K562 (cell line): ENCODE data around the gene SLC2A6. TPM values are rescaled to one million over a fixed set of nuclear protein-coding genes. Genes with fewer than 3 reads are reported as not detected.
A peak's percentile ranks its signal among the peaks of the same experiment; 100 is the strongest.

ENCODE experiments used
- AFF1 ChIP-seq, 2 experiments: fragments of 450-650 bp; IDR thresholded peaks; 2 replicates each; pipeline ENCODE4 v1.6.1; 2018; ENCODE audit warnings: mild to moderate bottlenecking in 2 of 2, low read depth in 1 of 2; ENCODE audit not compliant: partially characterized antibody in 2 of 2
- CHD1 ChIP-seq: fragments of 200-600 bp; sonication (generic); IDR thresholded peaks from one replicate; pipeline ENCODE4 v1.6.1; 2012; ENCODE audit warnings: mild to moderate bottlenecking, moderate library complexity, low read length, inconsistent platforms
- CTCF ChIP-seq, 3 experiments: IDR thresholded peaks in 2 of 3; conservative IDR thresholded peaks in 1 of 3; 2 replicates each; pipeline ENCODE4 v1.5.1; 2011 to 2012; ENCODE audit warnings: low read length in 3 of 3, mild to moderate bottlenecking in 3 of 3, control low read depth in 2 of 3, improper control_type of control experiment in 1 of 3, inconsistent platforms in 1 of 3, low read depth in 1 of 3, mixed read lengths in 1 of 3, moderate library complexity in 1 of 3; ENCODE audit not compliant: insufficient read depth in 2 of 3
- DNMT1 ChIP-seq: fragments of 450-650 bp; IDR thresholded peaks from 2 replicates; pipeline ENCODE4 v1.6.1; 2016; ENCODE audit warnings: antibody characterized with exemption, mild to moderate bottlenecking
- HNRNPH1 ChIP-seq: fragments of 200-400 bp; formaldehyde crosslinking; optimal IDR thresholded peaks from 2 replicates; pipeline ENCODE3; 2017; ENCODE audit warnings: low read depth, mild to moderate bottlenecking, low read length, moderate library complexity
- JUND ChIP-seq, 2 experiments: IDR thresholded peaks; 2 replicates in 1 of 2; 3 replicates in 1 of 2; pipeline ENCODE4 v1.6.1; 2011; ENCODE audit warnings: borderline replicate concordance in 2 of 2, low read depth in 2 of 2, low read length in 2 of 2, improper control_type of control experiment in 1 of 2, missing biosample characterization in 1 of 2, missing genetic modification characterization in 1 of 2, missing genetic modification reagents in 1 of 2
- MCM7 ChIP-seq, 2 experiments: fragments of 450-650 bp; IDR thresholded peaks; 2 replicates each; pipeline ENCODE4 v1.6.1; 2016 to 2018
- MXI1 ChIP-seq: IDR thresholded peaks from 2 replicates; pipeline ENCODE4 v1.6.1; 2011; ENCODE audit warnings: low read depth, mild to moderate bottlenecking, improper control_type of control experiment, low read length
- NCOA4 ChIP-seq: fragments of 450-650 bp; IDR thresholded peaks from 2 replicates; pipeline ENCODE4 v1.6.1; 2018; ENCODE audit warnings: mild to moderate bottlenecking; ENCODE audit not compliant: partially characterized antibody
- POLR2AphosphoS2 ChIP-seq: IDR thresholded peaks from 2 replicates; pipeline ENCODE4 v1.6.1; 2012; ENCODE audit warnings: low read length, improper control_type of control experiment
- POLR2G ChIP-seq: fragments of 200-400 bp; formaldehyde crosslinking; IDR thresholded peaks from 2 replicates; pipeline ENCODE4 v1.6.1; 2017; ENCODE audit warnings: low read depth, mild to moderate bottlenecking, antibody characterized with exemption, low read length, moderate library complexity
- RNF2 ChIP-seq: sonication (generic); IDR thresholded peaks from 2 replicates; pipeline ENCODE4 v1.6.1; 2016
- SIRT6 ChIP-seq: IDR thresholded peaks from one replicate; pipeline ENCODE4 v1.6.1; 2012; ENCODE audit warnings: low read depth, mild to moderate bottlenecking, control low read depth, inconsistent platforms, low read length, moderate library complexity
- TFAP4 ChIP-seq: sonication (generic); formaldehyde crosslinking; IDR thresholded peaks from 2 replicates; pipeline ENCODE4 v1.8.0; 2022; ENCODE audit warnings: missing genetic modification reagents, mild to moderate bottlenecking, moderate library complexity, borderline replicate concordance
- ZNF165 ChIP-seq: fragments of 250-450 bp; sonication (Bioruptor Pico); IDR thresholded peaks from 2 replicates; pipeline ENCODE4 v1.4.0; 2020; ENCODE audit warnings: borderline replicate concordance
- polyA plus RNA-seq, 8 experiments: library from polyadenylated mRNA; depleted of rRNA in 4 of 8; stranded (reverse) in 5 of 8; unstranded in 3 of 8; fragments of >200 nt; fragmentation: Nextera tagmentation in 2 of 8; fragmentation: Illumina TruSeq in 1 of 8; extraction: Ambion mirVana in 2 of 8; extraction: Trizol in 1 of 8; gene quantifications; 2 replicates each; pipeline versions ENCODE4 v1.2.1 to v1.2.3, GENCODE V29; 2011 to 2014; ENCODE audit warnings: inconsistent platforms in 1 of 8, missing spikeins in 1 of 8
- total RNA-seq, 7 experiments: library from RNA; depleted of rRNA in 6 of 7; stranded (reverse); fragments of >200 nt in 6 of 7; fragmentation: Illumina TruSeq in 2 of 7; extraction: Trizol in 2 of 7; gene quantifications; 2 replicates each; pipeline versions ENCODE4 v1.2.1 to v1.2.3, GENCODE V29; 2011 to 2021; ENCODE audit warnings: low replicate concordance in 1 of 7
- TF ChIP-seq, protein P1 (sequence below): fragments of 250-450 bp; sonication (Bioruptor Pico); IDR thresholded peaks from 2 replicates; pipeline ENCODE4 v1.4.0; 2020; ENCODE audit warnings: mild to moderate bottlenecking, moderate library complexity
- TF ChIP-seq, protein P2 (sequence below): fragments of 450-650 bp; conservative IDR thresholded peaks from 2 replicates; pipeline ENCODE4 v1.6.1; 2016; ENCODE audit warnings: missing genetic modification characterization, low read depth, mild to moderate bottlenecking, missing compliant biosample characterization, moderate library complexity

The SLC2A6 gene
- total and polyA plus RNA-seq, 9 of the 15 experiments (the other 6 are each of a cell fraction or from before 2014, with no cell fraction given): 0.04 to 0.38 (median 0.09) TPM; not detected in 3

DNA sequence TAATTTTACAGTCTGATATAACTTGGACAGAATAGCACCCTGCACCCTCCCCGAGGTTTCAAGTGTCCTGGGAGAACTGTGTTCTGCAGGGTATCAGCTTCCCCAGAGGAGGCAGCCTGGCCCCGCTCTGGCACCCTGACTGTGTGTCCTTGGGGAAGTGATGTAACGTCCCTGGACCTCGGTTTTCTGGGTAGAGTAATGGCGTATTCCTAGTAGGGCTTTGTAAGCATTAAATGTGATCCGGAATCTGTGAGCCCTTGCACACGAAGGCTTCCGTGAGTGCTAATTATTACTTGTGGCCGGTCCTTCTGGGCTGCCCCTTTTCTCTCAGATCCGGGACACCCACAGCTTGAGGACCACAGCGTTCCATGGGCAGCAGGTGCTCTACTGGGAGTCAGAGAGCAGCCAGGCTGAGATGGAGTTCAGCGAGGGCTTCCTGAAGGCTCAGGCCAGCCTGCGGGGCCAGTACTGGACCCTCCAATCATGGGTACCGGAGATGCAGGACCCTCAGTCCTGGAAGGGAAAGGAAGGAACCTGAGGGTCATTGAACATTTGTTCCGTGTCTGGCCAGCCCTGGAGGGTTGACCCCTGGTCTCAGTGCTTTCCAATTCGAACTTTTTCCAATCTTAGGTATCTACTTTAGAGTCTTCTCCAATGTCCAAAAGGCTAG, 20.1 kb downstream of the SLC2A6 start (continued):
- TF ChIP-seq AFF1 (IDR thresholded peaks at IDR 0.05; ENCODE audit: low read depth in 1 of 2, partially characterized antibody in 2 of 2): peak in 1 of 2 experiments; percentile 53
- TF ChIP-seq, protein P1, sequence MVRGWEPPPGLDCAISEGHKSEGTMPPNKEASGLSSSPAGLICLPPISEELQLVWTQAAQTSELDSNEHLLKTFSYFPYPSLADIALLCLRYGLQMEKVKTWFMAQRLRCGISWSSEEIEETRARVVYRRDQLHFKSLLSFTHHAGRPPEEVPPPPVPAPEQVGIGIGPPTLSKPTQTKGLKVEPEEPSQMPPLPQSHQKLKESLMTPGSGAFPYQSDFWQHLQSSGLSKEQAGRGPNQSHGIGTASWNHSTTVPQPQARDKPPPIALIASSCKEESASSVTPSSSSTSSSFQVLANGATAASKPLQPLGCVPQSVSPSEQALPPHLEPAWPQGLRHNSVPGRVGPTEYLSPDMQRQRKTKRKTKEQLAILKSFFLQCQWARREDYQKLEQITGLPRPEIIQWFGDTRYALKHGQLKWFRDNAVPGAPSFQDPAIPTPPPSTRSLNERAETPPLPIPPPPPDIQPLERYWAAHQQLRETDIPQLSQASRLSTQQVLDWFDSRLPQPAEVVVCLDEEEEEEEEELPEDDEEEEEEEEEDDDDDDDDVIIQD (CRISPR knock-in tag): no peak
- TF ChIP-seq HNRNPH1: no peak
- TF ChIP-seq, protein P2, sequence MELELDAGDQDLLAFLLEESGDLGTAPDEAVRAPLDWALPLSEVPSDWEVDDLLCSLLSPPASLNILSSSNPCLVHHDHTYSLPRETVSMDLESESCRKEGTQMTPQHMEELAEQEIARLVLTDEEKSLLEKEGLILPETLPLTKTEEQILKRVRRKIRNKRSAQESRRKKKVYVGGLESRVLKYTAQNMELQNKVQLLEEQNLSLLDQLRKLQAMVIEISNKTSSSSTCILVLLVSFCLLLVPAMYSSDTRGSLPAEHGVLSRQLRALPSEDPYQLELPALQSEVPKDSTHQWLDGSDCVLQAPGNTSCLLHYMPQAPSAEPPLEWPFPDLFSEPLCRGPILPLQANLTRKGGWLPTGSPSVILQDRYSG (tag): no peak
- TF ChIP-seq NCOA4: no peak
- TF ChIP-seq MCM7 (IDR thresholded peaks at IDR 0.05): no peak
- no peak for TF ChIP-seq POLR2AphosphoS2
- TF ChIP-seq TFAP4 (CRISPR knock-in tag): no peak
- no peak for TF ChIP-seq SIRT6
- TF ChIP-seq DNMT1: no peak
- TF ChIP-seq ZNF165 (CRISPR knock-in tag): no peak
- no peak for TF ChIP-seq RNF2
- no peak for TF ChIP-seq JUND (IDR thresholded peaks at IDR 0.05; ENCODE audit: borderline replicate concordance, low read depth, low read length)
- no peak for TF ChIP-seq JUND (tag; IDR thresholded peaks at IDR 0.05; ENCODE audit: borderline replicate concordance, low read depth, low read length)
- 0 out of 6 replicates have a peak, but pooled peaks of 1 of the 3 experiments have one; percentile 11 for TF ChIP-seq CTCF (IDR thresholded peaks at IDR 0.05 in 2 of 3, conservative IDR thresholded peaks at IDR 0.05 in 1 of 3; ENCODE audit: insufficient read depth in 2 of 3, low read depth in 1 of 3, low read length in 3 of 3)
- TF ChIP-seq CHD1: no peak
- TF ChIP-seq POLR2G: no peak
- no peak for TF ChIP-seq MXI1
